H1 (cell line): ENCODE results near the gene KSR2. TPM values are rescaled to one million over a fixed set of nuclear protein-coding genes. Genes with fewer than 3 reads are reported as not detected.

Experiments used
- CTCF ChIA-PET: fragments of 300-600 bp; sonication (Branson Sonifier 250); formaldehyde crosslinking; loops from one replicate; lab custom pipeline; 2021; ENCODE audit not compliant: partially characterized antibody; lab: Charles Lee
- POLR2A ChIA-PET: fragments of 300-600 bp; sonication (Branson Sonifier 250); formaldehyde crosslinking; loops from one replicate; lab custom pipeline; 2021; ENCODE audit warnings: inconsistent platforms; ENCODE audit not compliant: partially characterized antibody; lab: Charles Lee
- DNase-seq, 2 experiments: peaks; one replicate each; pipeline versions ENCODE4 v3.0.0 to v3.0.0-alpha.2; 2010 to 2022; ENCODE audit warnings: low spot score in 2 of 2, low read depth in 1 of 2, mixed read lengths in 1 of 2
- FAIRE-seq: peaks from 2 replicates; lab custom pipeline; 2011; peaks lifted over from hg19 to GRCh38; lab: Jason Lieb, UNC
- H2AFZ ChIP-seq: 2 replicates; pipeline ENCODE4 v1.8.1; 2012; ENCODE audit warnings: low read length, inconsistent platforms
- H2AK5ac ChIP-seq: 2 replicates; pipeline ENCODE4 v1.6.1; 2013; ENCODE audit warnings: low read depth, low read length
- H2BK120ac ChIP-seq: replicated peaks from 2 replicates; pipeline ENCODE3; 2013; ENCODE audit warnings: low read depth, low read length, inconsistent platforms
- H2BK12ac ChIP-seq: 2 replicates; pipeline ENCODE4 v1.6.1; 2013; ENCODE audit warnings: low read depth, low read length
- H2BK15ac ChIP-seq: 2 replicates; pipeline ENCODE4 v1.6.1; 2013; ENCODE audit warnings: low read length
- H2BK20ac ChIP-seq: 2 replicates; pipeline ENCODE4 v1.6.1; 2013; ENCODE audit warnings: low read length
- H2BK5ac ChIP-seq: 2 replicates; pipeline ENCODE4 v1.6.1; 2013; ENCODE audit warnings: low read depth, low read length
- H3K14ac ChIP-seq: 2 replicates; pipeline ENCODE4 v1.6.1; 2013; ENCODE audit warnings: inconsistent platforms; ENCODE audit not compliant: insufficient read length
- H3K18ac ChIP-seq: 2 replicates; pipeline ENCODE4 v1.6.1; 2013; ENCODE audit warnings: low read length; ENCODE audit errors: extremely low read depth
- H3K23ac ChIP-seq: 2 replicates; pipeline ENCODE4 v1.6.1; 2013; ENCODE audit warnings: inconsistent platforms; ENCODE audit not compliant: insufficient read length
- H3K23me2 ChIP-seq: 2 replicates; pipeline ENCODE4 v1.6.1; 2013; ENCODE audit warnings: low read depth, low read length
- H3K27ac ChIP-seq: 2 replicates; pipeline ENCODE4 v1.6.1; 2011; ENCODE audit warnings: low read depth, low read length, inconsistent platforms
- H3K27me3 ChIP-seq, 4 experiments: replicated peaks in 1 of 4; 1 replicate in 1 of 4; 2 replicates in 3 of 4; pipeline versions ENCODE4 v1.6.1 to v1.8.1; 2011 to 2013; ENCODE audit warnings: low read length in 3 of 4, mild to moderate bottlenecking in 3 of 4, inconsistent platforms in 2 of 4, mixed read lengths in 2 of 4, moderate library complexity in 1 of 4; ENCODE audit not compliant: control insufficient read depth in 3 of 4, insufficient read depth in 3 of 4; ENCODE audit errors: extremely low read depth in 1 of 4
- H3K36me3 ChIP-seq, 4 experiments: 2 replicates each; pipeline versions ENCODE4 v1.6.1 to v1.8.1; 2011 to 2013; ENCODE audit warnings: mild to moderate bottlenecking in 4 of 4, low read length in 3 of 4, moderate library complexity in 2 of 4, control low read depth in 1 of 4, inconsistent platforms in 1 of 4; ENCODE audit not compliant: insufficient read depth in 4 of 4, control insufficient read depth in 2 of 4
- H3K4ac ChIP-seq: replicated peaks from 2 replicates; pipeline ENCODE3; 2013; ENCODE audit warnings: low read length, low read depth, mixed read lengths, inconsistent platforms; ENCODE audit not compliant: insufficient read length
- H3K4me1 ChIP-seq, 4 experiments: replicated peaks in 1 of 4; 1 replicate in 1 of 4; 2 replicates in 3 of 4; pipeline versions ENCODE4 v1.6.1 to v1.8.1; 2011 to 2013; ENCODE audit warnings: low read length in 3 of 4, inconsistent platforms in 2 of 4, mixed read lengths in 1 of 4; ENCODE audit not compliant: insufficient read depth in 4 of 4, control insufficient read depth in 3 of 4
- H3K4me2 ChIP-seq, 2 experiments: 2 replicates each; pipeline versions ENCODE4 v1.6.1 to v1.8.1; 2011 to 2013; ENCODE audit warnings: low read depth in 2 of 2, low read length in 2 of 2, control low read depth in 1 of 2, inconsistent platforms in 1 of 2, mild to moderate bottlenecking in 1 of 2; ENCODE audit not compliant: insufficient read depth in 1 of 2
- H3K4me3 ChIP-seq, 4 experiments: fragments of 200-600, 300-600 bp in 1 of 4; sonication (generic), shearing (Covaris generic), sonication (Bioruptor Twin) in 1 of 4; 2 replicates each; pipeline versions ENCODE4 v1.5.1 to v1.8.1; 2011 to 2016; ENCODE audit warnings: low read length in 4 of 4, low read depth in 3 of 4, control low read depth in 2 of 4, inconsistent platforms in 2 of 4, mild to moderate bottlenecking in 2 of 4, mixed read lengths in 1 of 4, moderate library complexity in 1 of 4; ENCODE audit not compliant: insufficient read depth in 2 of 4; ENCODE audit errors: extremely low read depth in 1 of 4
- H3K56ac ChIP-seq: replicated peaks from 2 replicates; pipeline ENCODE3; 2013; ENCODE audit warnings: low read depth, mild to moderate bottlenecking, mixed read lengths, low read length, inconsistent platforms; ENCODE audit not compliant: insufficient read length
- H3K79me1 ChIP-seq: 2 replicates; pipeline ENCODE4 v1.6.1; 2013; ENCODE audit warnings: low read depth, low read length, control low read depth
- H3K79me2 ChIP-seq, 2 experiments: 2 replicates each; pipeline versions ENCODE4 v1.6.1 to v1.8.1; 2012 to 2013; ENCODE audit warnings: low read length in 2 of 2, mild to moderate bottlenecking in 2 of 2, inconsistent platforms in 1 of 2; ENCODE audit not compliant: insufficient read depth in 2 of 2, control insufficient read depth in 1 of 2
- H3K9ac ChIP-seq, 4 experiments: replicated peaks in 1 of 4; 1 replicate in 1 of 4; 2 replicates in 3 of 4; pipeline versions ENCODE4 v1.6.1 to v1.8.1; 2011 to 2013; ENCODE audit warnings: low read depth in 3 of 4, low read length in 3 of 4, control low read depth in 2 of 4, mild to moderate bottlenecking in 2 of 4, moderate library complexity in 2 of 4, inconsistent platforms in 1 of 4; ENCODE audit errors: extremely low read depth in 1 of 4
- H3K9me3 ChIP-seq, 2 experiments: 2 replicates each; pipeline versions ENCODE4 v1.6.1 to v1.8.1; 2012 to 2013; ENCODE audit warnings: mild to moderate bottlenecking in 2 of 2, moderate library complexity in 2 of 2, control low read depth in 1 of 2, inconsistent platforms in 1 of 2, low read depth in 1 of 2, low read length in 1 of 2, mixed read lengths in 1 of 2; ENCODE audit not compliant: insufficient read depth in 2 of 2
- H4K20me1 ChIP-seq, 2 experiments: replicated peaks in 1 of 2; 2 replicates each; pipeline versions ENCODE3 to v1.8.1; 2011 to 2013; ENCODE audit warnings: inconsistent platforms in 2 of 2, low read length in 2 of 2, mild to moderate bottlenecking in 1 of 2; ENCODE audit not compliant: insufficient read depth in 2 of 2, control insufficient read depth in 1 of 2
- H4K5ac ChIP-seq: 2 replicates; pipeline ENCODE4 v1.6.1; 2013; ENCODE audit warnings: low read length, low read depth, mixed read lengths, inconsistent platforms; ENCODE audit not compliant: insufficient read length
- H4K8ac ChIP-seq: 2 replicates; pipeline ENCODE4 v1.8.0; 2013; ENCODE audit warnings: mild to moderate bottlenecking, moderate library complexity, low read length, inconsistent platforms; ENCODE audit not compliant: insufficient read depth; ENCODE audit errors: extremely low read depth
- H4K91ac ChIP-seq: replicated peaks from 2 replicates; pipeline ENCODE3; 2013; ENCODE audit warnings: low read length, mixed read lengths, inconsistent platforms; ENCODE audit not compliant: insufficient read length
- ATF3 ChIP-seq: IDR thresholded peaks from 2 replicates; pipeline ENCODE4 v1.6.1; 2011; ENCODE audit warnings: low read depth, mild to moderate bottlenecking, low read length; ENCODE audit not compliant: insufficient read depth
- RBBP5 ChIP-seq: IDR thresholded peaks from 2 replicates; pipeline ENCODE4 v1.7.1; 2012; ENCODE audit warnings: low read depth, mild to moderate bottlenecking, inconsistent platforms, low read length, moderate library complexity, borderline replicate concordance
- WGBS, 2 experiments: shearing (Covaris generic) in 1 of 2; methylation state at CpG; one replicate each; pipeline versions ENCODE4 v1.1.6 to v1.1.7; 2013 to 2015; ENCODE audit warnings: low lambda C conversion rate in 2 of 2, mixed read lengths in 2 of 2, inconsistent platforms in 1 of 2, low coverage in 1 of 2, missing lambda C conversion rate in 1 of 2; ENCODE audit not compliant: insufficient replicate concordance in 2 of 2, insufficient coverage in 1 of 2, insufficient read length in 1 of 2; ENCODE audit errors: extremely low coverage in 1 of 2, missing lambda C conversion rate in 1 of 2; 5-methylcytosine and 5-hydroxymethylcytosine counted together
- polyA plus RNA-seq, 7 experiments: library from polyadenylated mRNA; depleted of rRNA in 3 of 7; stranded (reverse) in 5 of 7; unstranded in 2 of 7; fragments of >200 nt in 5 of 7; fragments of 200-250 nt in 2 of 7; gene quantifications; 1 replicate in 5 of 7; 2 replicates in 1 of 7; 4 replicates in 1 of 7; pipeline versions ENCODE4 v1.2.1 to v1.2.3, GENCODE V29; 2011 to 2013; ENCODE audit warnings: missing spikeins in 2 of 7, mixed read lengths in 2 of 7
- total RNA-seq: library from RNA; stranded (reverse); fragmentation: NEBNext Ultra II Directional; extraction: Animal tissue kit (Norgen Biotek cat#: 25700); gene quantifications from 2 replicates; pipeline ENCODE4 v1.2.1, GENCODE V29; 2021

The KSR2 gene
- total and polyA plus RNA-seq, 2 of the 8 experiments (the other 6 are each of a cell fraction or from before 2014, with no cell fraction given), result 0.74 to 2.2 TPM

- Histone ChIP-seq H4K20me1 (no peaks in the 10 kb centered on the region), H2AFZ (no peak overlapping the region), H2BK5ac (no peak overlapping the region), H3K4ac (no peak overlapping the region), H3K79me2 (no peaks in the 10 kb centered on the region), H3K9me3 (no peaks in the 10 kb centered on the region), H3K18ac (no peak overlapping the region), H3K4me2 (no peak overlapping the region), H3K36me3 (no peaks in the 10 kb centered on the region), H2BK120ac (no peak overlapping the region), H3K23me2 (no peaks in the 10 kb centered on the region), H2BK15ac (no peak overlapping the region), H3K27me3 (no peaks in the 10 kb centered on the region), H3K4me3 (no peak overlapping the region), H4K8ac (no peak overlapping the region), H4K5ac (no peak overlapping the region), H4K91ac (no peak overlapping the region), H2BK20ac (no peak overlapping the region), H2BK12ac (no peak overlapping the region), H3K79me1 (no peaks in the 10 kb centered on the region), H3K27ac (no peak overlapping the region), H3K4me1 (no peaks in the 10 kb centered on the region), H3K9ac (no peak overlapping the region), H3K23ac (no peak overlapping the region), H3K14ac (no peak overlapping the region), H3K56ac (no peak overlapping the region), H2AK5ac (no peak overlapping the region)
- TF ChIP-seq RBBP5, result no peak
- TF ChIP-seq ATF3, result 0 out of 2 replicates have a peak, but pooled peaks have one; percentile 17
- no peak for DNase-seq
- 86% methylated on average over 4 of the region's 4 CpGs; no CpG with 5 or more reads in 1 of the 2 experiments for WGBS, 2 experiments
- FAIRE-seq, result no peak
- CTCF ChIA-PET, result no interaction called here
- POLR2A ChIA-PET, result no interaction called here
Measured at GRCh38 chr12:117525766-117526165, 443.0 kb downstream of the KSR2 start.
